ENCODE measurements around the gene NUBPL.

GRCh38 chr14:31802838-31803237, 241.6 kb downstream of the NUBPL start:
- TF ChIP-seq, protein P1, sequence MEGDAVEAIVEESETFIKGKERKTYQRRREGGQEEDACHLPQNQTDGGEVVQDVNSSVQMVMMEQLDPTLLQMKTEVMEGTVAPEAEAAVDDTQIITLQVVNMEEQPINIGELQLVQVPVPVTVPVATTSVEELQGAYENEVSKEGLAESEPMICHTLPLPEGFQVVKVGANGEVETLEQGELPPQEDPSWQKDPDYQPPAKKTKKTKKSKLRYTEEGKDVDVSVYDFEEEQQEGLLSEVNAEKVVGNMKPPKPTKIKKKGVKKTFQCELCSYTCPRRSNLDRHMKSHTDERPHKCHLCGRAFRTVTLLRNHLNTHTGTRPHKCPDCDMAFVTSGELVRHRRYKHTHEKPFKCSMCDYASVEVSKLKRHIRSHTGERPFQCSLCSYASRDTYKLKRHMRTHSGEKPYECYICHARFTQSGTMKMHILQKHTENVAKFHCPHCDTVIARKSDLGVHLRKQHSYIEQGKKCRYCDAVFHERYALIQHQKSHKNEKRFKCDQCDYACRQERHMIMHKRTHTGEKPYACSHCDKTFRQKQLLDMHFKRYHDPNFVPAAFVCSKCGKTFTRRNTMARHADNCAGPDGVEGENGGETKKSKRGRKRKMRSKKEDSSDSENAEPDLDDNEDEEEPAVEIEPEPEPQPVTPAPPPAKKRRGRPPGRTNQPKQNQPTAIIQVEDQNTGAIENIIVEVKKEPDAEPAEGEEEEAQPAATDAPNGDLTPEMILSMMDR (IDR thresholded peaks at IDR 0.05) = no peak
- TF ChIP-seq EP300 (IDR thresholded peaks at IDR 0.05) = no peak
